ENCODE measurements around the gene PTCRA.

- no peak for TF ChIP-seq CTCF (conservative IDR thresholded peaks at IDR 0.05; ENCODE audit: low read depth in 2 of 2)
- TF ChIP-seq JUNB (IDR thresholded peaks at IDR 0.05; ENCODE audit: unreplicated experiment), result no peak
- no peak for TF ChIP-seq POLR2AphosphoS5 (IDR thresholded peaks at IDR 0.05; ENCODE audit: low read depth)
Measured at GRCh38 chr6:42939810-42940167, 23.9 kb downstream of the PTCRA start.
